ENCODE results near the gene ITGB4. TPM values are rescaled to one million over a fixed set of nuclear protein-coding genes. Genes with fewer than 3 reads are reported as not detected.

Gene ITGB4
- total and polyA plus RNA-seq, 2 of the 13 experiments (the other 11 are each of a cell fraction or from before 2014, with no cell fraction given) = 6.9 to 14.5 TPM

- no peak for TF ChIP-seq CENPBD1 (CRISPR knock-in tag; IDR thresholded peaks at IDR 0.05; ENCODE audit: borderline replicate concordance, low read depth)
These were observed 42.6 kb downstream of the ITGB4 start (continued) for GRCh38 chr17:75763613-75764416.

- no peak for FAIRE-seq
- peak overlapping the region; percentile 94 for H3K4me2 ChIP-seq (ENCODE audit: low read depth, low read length)
- no peaks in the 10 kb centered on the region for H3K9me3 ChIP-seq (ENCODE audit: low read length)
- H3K27ac ChIP-seq (ENCODE audit: extremely low read length, insufficient read depth, low read length) = peak overlapping the region; percentile 79
- ChIA-PET CTCF (ENCODE audit: low intra/inter-chr PET ratio, low total read pairs) (interaction anchor here (2.3 kb wide), 1 partner anchor 10 kb away, joined by 12 read pairs; no protein-coding TSS in a partner anchor), POLR2A (interaction anchor here (0.5 to 8.2 kb wide), 24 partner anchors 9 to 572 kb away, joined by 3 to 390 read pairs (median 6); partner anchors contain the start of genes RECQL5, SAP30BP, SMIM5 and TRIM47)
- in situ Hi-C loops (cut with HindIII; ENCODE audit: extremely low pct_ligation_motif_present, low pct_unique_long_range_greater_than_20kb) (no loop called here), intact Hi-C loops (cut with micrococcal nuclease; ENCODE audit: unreplicated experiment) (loop anchor here (2.0 kb wide), 1 partner anchor 16 kb away; no protein-coding TSS in a partner anchor)
- no peak overlapping the region for H2AFZ ChIP-seq (ENCODE audit: low read length)
- H3K9ac ChIP-seq (ENCODE audit: insufficient read depth, low read depth, low read length) = peak overlapping the region; percentile 79
- H3K27me3 ChIP-seq (ENCODE audit: control insufficient read depth in 1 of 2, insufficient read depth in 2 of 2, low read length in 2 of 2) = no peaks in the 10 kb centered on the region
- H3K36me3 ChIP-seq (replicated peaks in 1 of 2; ENCODE audit: control insufficient read depth in 1 of 2, insufficient read depth in 2 of 2, low read length in 2 of 2) = no peaks in the 10 kb centered on the region
- no peak for ATAC-seq
- H3K79me2 ChIP-seq (ENCODE audit: insufficient read depth, low read length) = no peaks in the 10 kb centered on the region
- H3K4me3 ChIP-seq (replicated peaks in 1 of 3; ENCODE audit: insufficient read depth in 1 of 3, low read depth in 2 of 3, low read length in 3 of 3) = peak overlapping the region; percentile 77 to 87 (median 78)
- H3K4me1 ChIP-seq (ENCODE audit: insufficient read depth, low read length) = peaks cover 55% of the 10 kb centered on the region
- DNase-seq (ENCODE audit: low spot score) = no peak
- BruUV-seq (replicated peaks) = no TSS peak
- no peaks in the 10 kb centered on the region for H4K20me1 ChIP-seq (ENCODE audit: insufficient read depth, low read length)
- 3% methylated on average over 9 of the region's 14 CpGs for WGBS (ENCODE audit: low lambda C conversion rate)
- peak; percentile 30; the same call in 1 of the 2 replicates for TF ChIP-seq MTA1 (CRISPR knock-in tag; IDR thresholded peaks at IDR 0.05; ENCODE audit: borderline replicate concordance)
- peak; percentile 64 for TF ChIP-seq ZNF407 (CRISPR knock-in tag; IDR thresholded peaks at IDR 0.05; ENCODE audit: not compliant biosample characterization)
- peak; percentile 52; the same call in 1 of the 2 replicates for TF ChIP-seq ZHX2 (IDR thresholded peaks at IDR 0.05; ENCODE audit: low read depth)
- no peak for TF ChIP-seq ZHX2 (CRISPR knock-in tag; IDR thresholded peaks at IDR 0.05; ENCODE audit: borderline replicate concordance)
These were observed 43.1 kb downstream of the ITGB4 start for GRCh38 chr17:75764417-75764710.
